K562 (cell line): ENCODE data around the gene SDC3. TPM values are rescaled to one million over a fixed set of nuclear protein-coding genes. Genes with fewer than 3 reads are reported as not detected.

Source experiments
- DACH1 ChIP-seq: fragments of 450-650 bp; IDR thresholded peaks from 2 replicates; pipeline ENCODE4 v1.6.1; 2018; ENCODE audit not compliant: partially characterized antibody
- DPF2 ChIP-seq: fragments of 450-650 bp; IDR thresholded peaks from 2 replicates; pipeline ENCODE4 v1.6.1; 2016
- GATAD2A ChIP-seq: fragments of 450-650 bp; IDR thresholded peaks from 2 replicates; pipeline ENCODE4 v1.6.1; 2017
- MLLT1 ChIP-seq, 2 experiments: fragments of 450-650 bp; IDR thresholded peaks; 2 replicates each; pipeline ENCODE4 v1.6.1; 2016
- MTA2 ChIP-seq: fragments of 450-650 bp; IDR thresholded peaks from 2 replicates; pipeline ENCODE4 v1.6.1; 2016; ENCODE audit warnings: low read depth
- NCOA6 ChIP-seq: fragments of 450-650 bp; IDR thresholded peaks from 2 replicates; pipeline ENCODE4 v1.6.1; 2017; ENCODE audit warnings: mild to moderate bottlenecking
- SAP30 ChIP-seq: fragments of 200-600 bp; sonication (generic); IDR thresholded peaks from 2 replicates; pipeline ENCODE4 v1.6.1; 2012; ENCODE audit warnings: borderline replicate concordance, low read depth, mild to moderate bottlenecking, moderate library complexity, low read length, control low read depth, inconsistent platforms; ENCODE audit not compliant: insufficient read depth, poor library complexity, severe bottlenecking
- SMARCA5 ChIP-seq: fragments of 450-650 bp; IDR thresholded peaks from 2 replicates; pipeline ENCODE4 v1.6.1; 2016
- TOE1 ChIP-seq, 2 experiments: fragments of 450-650 bp in 1 of 2; sonication (generic) in 1 of 2; formaldehyde crosslinking in 1 of 2; IDR thresholded peaks; 2 replicates each; pipeline versions ENCODE4 v1.7.1 to v1.8.0; 2016 to 2022; ENCODE audit warnings: borderline replicate concordance in 2 of 2, mild to moderate bottlenecking in 2 of 2, antibody characterized with exemption in 1 of 2, inconsistent platforms in 1 of 2, low read depth in 1 of 2, missing genetic modification reagents in 1 of 2, moderate library complexity in 1 of 2
- ZBTB12 ChIP-seq: fragments of 250-450 bp; sonication (Bioruptor Pico); IDR thresholded peaks from 2 replicates; pipeline ENCODE4 v1.4.0; 2020
- ZBTB43 ChIP-seq: sonication (generic); formaldehyde crosslinking; IDR thresholded peaks from 2 replicates; pipeline ENCODE4 v1.8.0; 2023; ENCODE audit warnings: mild to moderate bottlenecking, missing genetic modification reagents
- ZNF324 ChIP-seq: fragments of 250-450 bp; sonication (Bioruptor Pico); IDR thresholded peaks from 2 replicates; pipeline ENCODE4 v1.4.0; 2020; ENCODE audit warnings: mild to moderate bottlenecking
- ZNF609 ChIP-seq: sonication (generic); formaldehyde crosslinking; IDR thresholded peaks from 2 replicates; pipeline ENCODE4 v1.8.1; 2023; ENCODE audit warnings: missing genetic modification reagents, mild to moderate bottlenecking, borderline replicate concordance
- ZNF76 ChIP-seq: fragments of 250-450 bp; sonication (Bioruptor Pico); IDR thresholded peaks from 2 replicates; pipeline ENCODE4 v1.4.0; 2020; ENCODE audit warnings: mild to moderate bottlenecking, moderate library complexity, borderline replicate concordance
- ZNF778 ChIP-seq: fragments of 450-650 bp; formaldehyde crosslinking; IDR thresholded peaks from 2 replicates; pipeline ENCODE4 v1.4.0; 2020; ENCODE audit warnings: mild to moderate bottlenecking, moderate library complexity
- polyA plus RNA-seq, 8 experiments: library from polyadenylated mRNA; depleted of rRNA in 4 of 8; stranded (reverse) in 5 of 8; unstranded in 3 of 8; fragments of >200 nt; fragmentation: Nextera tagmentation in 2 of 8; fragmentation: Illumina TruSeq in 1 of 8; extraction: Ambion mirVana in 2 of 8; extraction: Trizol in 1 of 8; gene quantifications; 2 replicates each; pipeline versions ENCODE4 v1.2.1 to v1.2.3, GENCODE V29; 2011 to 2014; ENCODE audit warnings: inconsistent platforms in 1 of 8, missing spikeins in 1 of 8
- total RNA-seq, 7 experiments: library from RNA; depleted of rRNA in 6 of 7; stranded (reverse); fragments of >200 nt in 6 of 7; fragmentation: Illumina TruSeq in 2 of 7; extraction: Trizol in 2 of 7; gene quantifications; 2 replicates each; pipeline versions ENCODE4 v1.2.1 to v1.2.3, GENCODE V29; 2011 to 2021; ENCODE audit warnings: low replicate concordance in 1 of 7
- TF ChIP-seq, protein P1 (sequence below): fragments of 250-450 bp; sonication (Bioruptor Pico); IDR thresholded peaks from 2 replicates; pipeline ENCODE4 v1.5.0; 2022; ENCODE audit warnings: mild to moderate bottlenecking

Gene SDC3
- total and polyA plus RNA-seq, 9 of the 15 experiments (the other 6 are each of a cell fraction or from before 2014, with no cell fraction given), result 0.38 to 44.1 (median 12.1) TPM

- TF ChIP-seq ZNF609 (CRISPR knock-in tag) (no peak), SMARCA5 (0 out of 2 replicates have a peak, but pooled peaks have one; percentile 37), GATAD2A (peak; percentile 81), ZBTB43 (peak; percentile 95; the same call in 1 of the 2 replicates), ZBTB12 (CRISPR knock-in tag) (no peak), ZNF76 (no peak), NCOA6 (no peak), SAP30 (no peak), TOE1 (IDR thresholded peaks at IDR 0.05; ENCODE audit: borderline replicate concordance) (peak; percentile 44; the same call in 1 of the 2 replicates), TOE1 (CRISPR knock-in tag; IDR thresholded peaks at IDR 0.05; ENCODE audit: borderline replicate concordance, low read depth) (no peak), MTA2 (0 out of 2 replicates have a peak, but pooled peaks have one; percentile 43), ZNF324 (CRISPR knock-in tag) (no peak), DPF2 (peak; percentile 42; the same call in 1 of the 2 replicates), MLLT1 (IDR thresholded peaks at IDR 0.05) (peak; percentile 42 to 74; a peak in 3 of 4 replicates), DACH1 (no peak), ZNF778 (CRISPR knock-in tag) (no peak)
- TF ChIP-seq, protein P1, sequence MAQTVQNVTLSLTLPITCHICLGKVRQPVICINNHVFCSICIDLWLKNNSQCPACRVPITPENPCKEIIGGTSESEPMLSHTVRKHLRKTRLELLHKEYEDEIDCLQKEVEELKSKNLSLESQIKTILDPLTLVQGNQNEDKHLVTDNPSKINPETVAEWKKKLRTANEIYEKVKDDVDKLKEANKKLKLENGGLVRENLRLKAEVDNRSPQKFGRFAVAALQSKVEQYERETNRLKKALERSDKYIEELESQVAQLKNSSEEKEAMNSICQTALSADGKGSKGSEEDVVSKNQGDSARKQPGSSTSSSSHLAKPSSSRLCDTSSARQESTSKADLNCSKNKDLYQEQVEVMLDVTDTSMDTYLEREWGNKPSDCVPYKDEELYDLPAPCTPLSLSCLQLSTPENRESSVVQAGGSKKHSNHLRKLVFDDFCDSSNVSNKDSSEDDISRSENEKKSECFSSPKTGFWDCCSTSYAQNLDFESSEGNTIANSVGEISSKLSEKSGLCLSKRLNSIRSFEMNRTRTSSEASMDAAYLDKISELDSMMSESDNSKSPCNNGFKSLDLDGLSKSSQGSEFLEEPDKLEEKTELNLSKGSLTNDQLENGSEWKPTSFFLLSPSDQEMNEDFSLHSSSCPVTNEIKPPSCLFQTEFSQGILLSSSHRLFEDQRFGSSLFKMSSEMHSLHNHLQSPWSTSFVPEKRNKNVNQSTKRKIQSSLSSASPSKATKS (CRISPR knock-in tag), result no peak
Measured at GRCh38 chr1:30893776-30894507, 14.6 kb downstream of the SDC3 start (continued).
